NCI-H460 (cell line): Measurements from ENCODE around the gene HPX. TPM values are rescaled to one million over a fixed set of nuclear protein-coding genes. Genes with fewer than 3 reads are reported as not detected.

Source experiments
- DNase-seq: peaks from one replicate; pipeline ENCODE4 v3.0.0-alpha.2; 2016; ENCODE audit warnings: low read depth; ENCODE audit errors: extremely low read depth
- total RNA-seq: library from RNA; depleted of rRNA; stranded (reverse); fragments of >200 nt; shearing (Covaris generic); gene quantifications from 2 replicates; pipeline ENCODE4 v1.2.3, GENCODE V29; 2014

HPX gene
- total RNA-seq, 1 experiment from 2014 or later = not detected

GRCh38 chr11:6468712-6469495 lies 28.1 kb upstream of the HPX start:
- DNase-seq = no peak

GRCh38 chr11:6459099-6459450 lies 18.3 kb upstream of the HPX start:
- DNase-seq = no peak

GRCh38 chr11:6458352-6459098 lies 17.7 kb upstream of the HPX start:
- DNase-seq = no peak

- no peak for DNase-seq
Measured at GRCh38 chr11:6457581-6458320, 17.0 kb upstream of the HPX start.

GRCh38 chr11:6456361-6457073 lies 15.7 kb upstream of the HPX start:
- DNase-seq = no peak

GRCh38 chr11:6455070-6455469 lies 14.3 kb upstream of the HPX start:
- no peak for DNase-seq

- DNase-seq = no peak
Measured at GRCh38 chr11:6453152-6453551, 12.4 kb upstream of the HPX start.

- no peak for DNase-seq
Measured at GRCh38 chr11:6452219-6452618, 11.4 kb upstream of the HPX start.

GRCh38 chr11:6448574-6448973 lies 7.8 kb upstream of the HPX start:
- no peak for DNase-seq

- peak; percentile 26 for DNase-seq
Measured at GRCh38 chr11:6443269-6444003, 2.6 kb upstream of the HPX start.

DNA sequence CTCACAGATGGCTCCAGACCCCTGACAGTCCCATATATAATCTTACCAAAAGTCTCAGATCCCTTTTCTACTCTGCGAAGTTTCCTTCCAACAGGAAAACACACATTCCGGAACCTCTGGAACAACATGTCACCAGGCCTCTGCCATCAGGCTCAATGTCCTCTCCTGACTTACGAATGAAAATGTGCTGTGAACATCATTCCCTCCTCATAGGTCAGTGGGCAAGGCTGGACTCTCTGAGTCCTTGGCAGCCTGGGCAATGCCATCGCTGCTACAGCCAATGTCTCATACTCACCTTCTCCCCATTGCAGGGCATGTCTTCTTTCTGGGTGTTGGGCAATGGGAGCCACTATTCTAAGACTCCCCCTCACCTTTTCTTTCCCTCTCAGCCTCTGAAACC lies 1.7 kb upstream of the HPX start:
- no peak for DNase-seq

GRCh38 chr11:6438979-6439571 lies 1.7 kb downstream of the HPX start:
- peak; percentile 36 for DNase-seq

GRCh38 chr11:6437993-6438392 lies 2.8 kb downstream of the HPX start:
- DNase-seq = no peak

DNA sequence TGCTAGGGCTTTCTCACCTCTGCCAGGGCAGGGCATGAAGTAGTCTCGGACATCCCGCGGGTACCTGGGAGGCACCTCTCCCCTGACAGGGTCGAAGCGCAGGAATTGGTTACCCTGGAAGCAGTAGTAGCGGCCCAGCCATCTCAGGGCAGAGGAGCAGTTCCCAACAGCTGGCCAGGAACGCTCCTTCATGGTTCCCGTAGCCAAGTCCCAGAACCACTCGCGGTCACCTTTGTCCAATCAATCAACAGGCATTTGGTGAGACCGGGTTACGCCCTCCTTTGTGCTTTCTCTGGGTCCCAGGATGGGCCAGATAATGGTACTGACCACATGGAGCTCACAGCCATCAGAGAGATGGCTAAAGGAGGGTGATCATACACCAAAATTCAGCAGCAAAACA lies 3.4 kb downstream of the HPX start:
- DNase-seq = no peak

DNA sequence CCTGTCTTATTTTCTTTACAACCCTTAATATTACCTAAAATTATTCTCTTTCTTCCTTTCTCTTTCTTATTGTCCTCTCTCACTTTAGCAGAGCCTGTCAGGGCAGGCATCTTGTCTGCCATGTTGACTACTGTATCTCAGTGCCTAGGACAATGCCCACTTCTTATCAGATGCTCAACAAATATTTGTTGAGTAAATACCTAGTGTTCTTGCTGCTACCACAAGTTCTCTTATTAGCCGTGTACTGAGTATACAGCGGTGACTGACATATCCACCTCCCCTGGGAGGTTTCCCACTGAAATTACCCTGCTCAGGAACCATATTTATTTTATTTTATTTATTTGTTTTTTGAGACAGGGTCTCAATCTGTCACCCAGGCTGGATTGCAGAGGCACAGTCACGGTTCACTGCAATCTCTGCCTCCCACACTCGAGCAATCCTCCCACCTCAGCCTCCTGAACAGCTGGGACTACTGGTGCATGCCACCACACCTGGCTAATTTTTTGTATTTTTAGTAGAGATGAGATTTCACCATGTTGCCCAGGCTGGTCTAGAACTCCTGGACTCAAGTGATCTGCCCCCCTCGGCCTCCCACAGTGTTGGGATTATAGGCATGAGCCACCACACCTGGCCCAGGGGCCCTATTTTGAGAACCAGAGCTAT lies 6.7 kb downstream of the HPX start:
- DNase-seq = no peak

GRCh38 chr11:6431861-6432260 lies 8.9 kb downstream of the HPX start:
- peak; percentile 12 for DNase-seq

GRCh38 chr11:6427516-6427915 lies 13.3 kb downstream of the HPX start:
- DNase-seq = no peak

- no peak for DNase-seq
Measured at GRCh38 chr11:6420677-6421076, 20.1 kb downstream of the HPX start.

DNA sequence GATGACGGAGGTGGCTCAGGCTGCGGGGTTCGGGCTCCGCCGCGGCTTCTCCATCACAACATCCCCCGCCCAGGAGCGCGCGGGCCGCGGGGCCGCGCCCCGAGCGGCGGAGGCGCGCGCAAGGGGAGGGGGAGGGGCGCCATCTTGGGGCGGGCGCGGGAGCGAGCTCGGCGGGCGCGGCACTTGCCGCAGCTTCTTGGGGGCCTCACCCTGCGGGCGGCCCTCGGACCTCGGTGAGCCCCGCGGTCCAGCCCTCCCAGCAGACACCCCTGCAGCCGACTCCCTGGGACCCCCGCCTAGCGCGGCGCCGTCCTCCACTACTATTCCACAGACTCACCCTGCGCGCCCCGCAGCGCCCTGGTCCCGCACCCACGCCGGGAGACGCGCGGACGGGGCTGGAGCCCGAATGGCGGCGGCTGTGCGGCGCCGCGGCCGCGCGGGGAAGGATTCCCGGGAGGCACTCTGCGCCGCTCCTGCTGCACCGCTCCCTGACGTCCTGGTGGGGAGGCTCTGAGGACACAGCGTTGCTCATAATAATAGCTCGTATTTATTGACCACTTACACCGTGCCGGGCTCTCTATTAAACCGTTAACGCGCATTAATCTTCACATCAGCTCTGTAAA lies 21.7 kb downstream of the HPX start, which contains the start of gene APBB1:
APBB1 (minus strand) TSS at position 86 of the 623 bp plus-strand sequence. CDS start 7,747 bp downstream, outside the sequence.
- DNase-seq = peak; percentile 26
